Lower lobe of right lung (tissue), 2 donors: ENCODE measurements around the gene CEND1. TPM values are rescaled to one million over a fixed set of nuclear protein-coding genes. Genes with fewer than 3 reads are reported as not detected.

ENCODE experiments used
- ATAC-seq, 2 donors: fragments of 200-7000 bp; cut with Tn5 transposase; one replicate each; pipeline ENCODE4 v1.9.1; 2020 to 2022; ENCODE audit warnings: mild to moderate bottlenecking in 2 of 2, moderate library complexity in 2 of 2
- DNase-seq: peaks from one replicate; pipeline ENCODE4 v3.0.0-alpha.2; 2020
- H3K27ac ChIP-seq: fragments of 200-600 bp; one replicate; pipeline ENCODE4 v1.8.0; 2022
- H3K27me3 ChIP-seq: fragments of 200-600 bp; one replicate; pipeline ENCODE4 v1.8.0; 2022; ENCODE audit warnings: low read depth
- H3K36me3 ChIP-seq: fragments of 200-600 bp; one replicate; pipeline ENCODE4 v1.8.0; 2022; ENCODE audit warnings: mild to moderate bottlenecking
- H3K4me1 ChIP-seq: fragments of 200-600 bp; one replicate; pipeline ENCODE4 v1.8.0; 2022
- H3K4me3 ChIP-seq: fragments of 200-600 bp; one replicate; pipeline ENCODE4 v1.8.0; 2022; ENCODE audit warnings: mild to moderate bottlenecking
- H3K9me3 ChIP-seq: fragments of 200-600 bp; one replicate; pipeline ENCODE4 v1.8.0; 2022
- intact Hi-C: fragments of 100-400 bp; cut with DNase I; formaldehyde crosslinking; loops from one replicate; pipeline ENCODE4 v1.11.0; 2022
- total RNA-seq: library from RNA; stranded (reverse); fragmentation: NEBNext Ultra II Directional; extraction: Animal tissue kit (Norgen Biotek cat#: 25700); gene quantifications from one replicate; pipeline ENCODE4 v1.2.1, GENCODE V29; 2021
- TF ChIP-seq, protein P1 (sequence below): fragments of 200-600 bp; IDR thresholded peaks from one replicate; pipeline ENCODE4 v1.8.0; 2022; ENCODE audit warnings: antibody characterized with exemption, mild to moderate bottlenecking
- donor health status: DM: no; HTN: yes; CAD: no; lungs with severe emphysema.

CEND1 gene
- total RNA-seq, 1 donor from 2014 or later = not detected

DNA sequence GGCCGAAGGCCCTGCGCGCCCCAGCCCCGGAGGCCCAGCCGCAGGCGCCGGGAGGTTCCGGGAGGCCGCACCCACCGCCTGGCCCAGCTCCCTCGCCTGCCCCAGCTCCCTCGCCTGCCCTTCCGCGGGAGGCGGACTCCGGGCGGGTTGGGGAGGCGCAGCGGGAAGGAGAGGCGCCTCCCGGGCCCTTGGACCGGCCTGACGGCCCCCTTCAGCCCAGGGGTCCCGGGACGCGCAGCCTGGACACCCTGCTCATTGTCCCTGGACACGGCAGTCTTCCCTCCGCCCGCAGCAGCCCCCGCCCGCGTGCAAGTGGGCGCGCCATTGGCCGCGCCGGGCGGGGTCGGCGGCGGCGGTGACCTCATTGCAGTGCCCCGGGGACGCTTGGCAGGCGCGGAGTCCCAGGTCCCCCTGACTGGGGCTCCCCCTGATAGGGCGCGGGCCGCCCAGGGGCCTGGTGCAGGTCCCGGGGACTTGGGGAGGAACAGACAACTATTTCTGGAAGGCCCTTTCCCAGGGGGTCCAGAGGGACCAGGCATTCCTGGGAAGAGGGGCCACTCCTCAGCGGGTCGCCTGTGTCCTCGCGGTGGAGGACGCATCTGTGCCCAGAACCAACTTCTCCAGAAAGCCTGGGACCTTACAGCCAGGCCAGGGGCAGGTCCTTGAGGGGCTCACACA, 43.4 kb upstream of the CEND1 start:
- Histone ChIP-seq H3K4me3 (peak overlapping the region; percentile 85), H3K27me3 (no peaks in the 10 kb centered on the region), H3K27ac (peak overlapping the region; percentile 91), H3K9me3 (no peaks in the 10 kb centered on the region), H3K36me3 (peaks cover 25% of the 10 kb centered on the region), H3K4me1 (peaks cover 77% of the 10 kb centered on the region)
- TF ChIP-seq, protein P1, sequence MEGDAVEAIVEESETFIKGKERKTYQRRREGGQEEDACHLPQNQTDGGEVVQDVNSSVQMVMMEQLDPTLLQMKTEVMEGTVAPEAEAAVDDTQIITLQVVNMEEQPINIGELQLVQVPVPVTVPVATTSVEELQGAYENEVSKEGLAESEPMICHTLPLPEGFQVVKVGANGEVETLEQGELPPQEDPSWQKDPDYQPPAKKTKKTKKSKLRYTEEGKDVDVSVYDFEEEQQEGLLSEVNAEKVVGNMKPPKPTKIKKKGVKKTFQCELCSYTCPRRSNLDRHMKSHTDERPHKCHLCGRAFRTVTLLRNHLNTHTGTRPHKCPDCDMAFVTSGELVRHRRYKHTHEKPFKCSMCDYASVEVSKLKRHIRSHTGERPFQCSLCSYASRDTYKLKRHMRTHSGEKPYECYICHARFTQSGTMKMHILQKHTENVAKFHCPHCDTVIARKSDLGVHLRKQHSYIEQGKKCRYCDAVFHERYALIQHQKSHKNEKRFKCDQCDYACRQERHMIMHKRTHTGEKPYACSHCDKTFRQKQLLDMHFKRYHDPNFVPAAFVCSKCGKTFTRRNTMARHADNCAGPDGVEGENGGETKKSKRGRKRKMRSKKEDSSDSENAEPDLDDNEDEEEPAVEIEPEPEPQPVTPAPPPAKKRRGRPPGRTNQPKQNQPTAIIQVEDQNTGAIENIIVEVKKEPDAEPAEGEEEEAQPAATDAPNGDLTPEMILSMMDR = no peak
- ATAC-seq (peak; percentile 14 to 20), DNase-seq (peak; percentile 73)
- intact Hi-C loops = no loop called here

DNA sequence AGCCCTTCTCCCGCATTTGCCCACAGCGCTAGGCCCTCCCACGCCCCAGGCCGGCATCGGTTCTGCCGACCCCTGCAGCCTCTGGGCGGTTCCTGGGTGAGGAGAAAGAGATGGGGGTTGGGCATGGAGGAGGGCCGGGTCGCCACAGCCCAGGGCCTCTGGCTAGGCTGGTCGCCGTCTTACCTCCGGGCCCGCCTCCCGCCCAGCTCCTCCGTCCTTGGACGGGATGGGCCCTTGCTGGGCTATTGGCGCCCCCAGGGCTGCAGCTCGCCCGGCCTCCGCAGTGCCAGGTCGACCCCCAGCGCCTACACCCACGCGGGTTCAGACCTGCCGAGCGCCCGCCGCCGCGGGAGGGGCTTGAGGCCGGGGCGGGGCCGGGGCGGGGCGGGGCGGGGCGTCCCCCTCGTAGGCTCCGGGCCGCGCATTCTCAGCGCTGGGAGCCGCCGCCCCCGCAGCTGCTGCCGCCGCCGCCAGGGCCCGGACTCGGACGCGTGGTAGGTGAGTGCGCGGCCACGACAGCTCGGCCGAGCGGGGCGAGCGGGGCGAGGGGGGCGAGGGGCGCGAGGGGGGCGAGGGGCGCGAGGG, 42.7 kb upstream of the CEND1 start, which contains the start of gene CD151:
CD151 (plus strand) TSS at position 424 of the 585 bp plus-strand sequence. CDS start 3,118 bp downstream, outside the sequence.
- intact Hi-C loops = no loop called here
- Histone ChIP-seq H3K4me3 (peak within 1 kb of the TSS; percentile 85), H3K27ac (peak within 1 kb of the TSS; percentile 91), H3K9me3 (no peaks in the 10 kb centered on the region), H3K36me3 (peaks cover 19% of the 10 kb centered on the region), H3K27me3 (no peaks in the 10 kb centered on the region), H3K4me1 (peaks cover 77% of the 10 kb centered on the region)
- no peak for DNase-seq
- TF ChIP-seq, protein P1 = no peak
- peak; percentile 45 to 53 for ATAC-seq

DNA sequence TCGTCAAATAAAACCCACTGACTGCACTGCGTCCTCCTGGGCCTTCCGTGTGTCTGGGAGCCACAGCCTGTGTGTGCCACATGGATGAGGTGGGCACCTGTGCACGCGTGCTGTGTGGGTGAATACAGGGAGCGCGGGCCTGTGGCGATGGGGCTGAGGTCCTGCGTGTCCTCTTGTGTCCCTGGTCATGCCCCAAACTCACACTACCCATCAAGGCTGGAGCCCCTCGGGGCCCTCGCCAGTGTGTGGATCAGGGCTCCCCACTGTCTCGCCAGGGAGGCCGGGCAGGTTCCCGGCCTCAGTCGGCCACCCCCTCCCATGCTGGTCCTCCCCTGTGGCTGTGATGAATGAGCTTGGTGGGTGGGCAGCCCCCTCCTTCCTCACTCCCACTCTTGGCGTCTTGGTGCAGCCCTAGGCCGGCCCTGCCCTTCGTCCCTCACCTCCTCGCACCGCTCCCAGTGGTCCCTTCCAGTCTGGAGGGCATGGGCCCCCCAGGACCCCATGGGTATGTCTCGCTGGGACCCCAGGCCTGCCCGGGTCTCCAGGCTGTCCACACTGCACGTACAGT, 42.2 kb upstream of the CEND1 start:
- ATAC-seq = no peak
- no peak for DNase-seq
- H3K36me3 ChIP-seq = peaks cover 13% of the 10 kb centered on the region
- intact Hi-C loops = no loop called here
- H3K4me1 ChIP-seq = peaks cover 79% of the 10 kb centered on the region
- H3K4me3 ChIP-seq = peak overlapping the region; percentile 85
- no peaks in the 10 kb centered on the region for H3K27me3 ChIP-seq
- H3K9me3 ChIP-seq = no peaks in the 10 kb centered on the region
- peak overlapping the region; percentile 91 for H3K27ac ChIP-seq
- TF ChIP-seq, protein P1 = no peak

DNA sequence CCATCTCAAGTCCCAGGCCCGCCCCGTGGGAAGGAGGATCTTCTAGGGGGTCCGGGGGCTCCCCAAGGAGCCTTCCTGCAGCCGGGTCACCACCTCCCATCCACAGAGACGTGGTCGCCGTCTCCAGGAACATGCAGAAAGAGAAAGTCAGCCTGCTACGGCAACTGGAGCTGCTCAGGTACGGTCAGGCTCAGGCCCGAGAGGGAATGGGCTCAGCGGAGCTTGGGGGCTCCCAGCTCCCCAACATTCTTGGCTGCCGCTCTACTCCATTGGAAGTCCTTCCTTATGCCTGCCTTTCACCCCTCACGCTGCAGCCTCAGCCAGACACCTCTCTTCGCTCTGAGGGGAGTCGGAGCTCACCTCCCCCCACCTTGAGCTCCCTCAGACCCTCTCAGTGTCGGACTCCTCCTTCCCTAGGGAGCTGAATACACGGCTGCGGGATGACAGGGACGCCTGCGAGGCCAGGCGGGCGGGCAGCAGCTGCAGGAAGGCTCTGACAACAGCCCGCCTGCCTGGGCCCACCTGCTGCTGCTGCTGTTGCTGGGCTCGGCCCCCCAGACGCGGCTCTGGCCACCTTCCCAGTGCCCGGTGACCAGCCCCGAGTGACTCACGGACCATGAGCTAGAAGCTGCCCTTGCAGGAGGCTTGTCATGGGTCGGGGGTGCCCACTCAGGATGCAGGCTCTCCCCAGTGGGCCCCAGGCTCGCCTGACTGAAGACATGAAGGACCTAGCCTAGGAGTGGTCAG, 41.4 kb upstream of the CEND1 start:
- H3K4me3 ChIP-seq = peak overlapping the region; percentile 58
- H3K4me1 ChIP-seq = peaks cover 86% of the 10 kb centered on the region
- DNase-seq (no peak), ATAC-seq (no peak)
- H3K36me3 ChIP-seq = peaks cover 6% of the 10 kb centered on the region
- H3K27me3 ChIP-seq = no peaks in the 10 kb centered on the region
- TF ChIP-seq, protein P1 = no peak
- intact Hi-C loops = no loop called here
- no peak overlapping the region for H3K27ac ChIP-seq
- no peaks in the 10 kb centered on the region for H3K9me3 ChIP-seq

DNA sequence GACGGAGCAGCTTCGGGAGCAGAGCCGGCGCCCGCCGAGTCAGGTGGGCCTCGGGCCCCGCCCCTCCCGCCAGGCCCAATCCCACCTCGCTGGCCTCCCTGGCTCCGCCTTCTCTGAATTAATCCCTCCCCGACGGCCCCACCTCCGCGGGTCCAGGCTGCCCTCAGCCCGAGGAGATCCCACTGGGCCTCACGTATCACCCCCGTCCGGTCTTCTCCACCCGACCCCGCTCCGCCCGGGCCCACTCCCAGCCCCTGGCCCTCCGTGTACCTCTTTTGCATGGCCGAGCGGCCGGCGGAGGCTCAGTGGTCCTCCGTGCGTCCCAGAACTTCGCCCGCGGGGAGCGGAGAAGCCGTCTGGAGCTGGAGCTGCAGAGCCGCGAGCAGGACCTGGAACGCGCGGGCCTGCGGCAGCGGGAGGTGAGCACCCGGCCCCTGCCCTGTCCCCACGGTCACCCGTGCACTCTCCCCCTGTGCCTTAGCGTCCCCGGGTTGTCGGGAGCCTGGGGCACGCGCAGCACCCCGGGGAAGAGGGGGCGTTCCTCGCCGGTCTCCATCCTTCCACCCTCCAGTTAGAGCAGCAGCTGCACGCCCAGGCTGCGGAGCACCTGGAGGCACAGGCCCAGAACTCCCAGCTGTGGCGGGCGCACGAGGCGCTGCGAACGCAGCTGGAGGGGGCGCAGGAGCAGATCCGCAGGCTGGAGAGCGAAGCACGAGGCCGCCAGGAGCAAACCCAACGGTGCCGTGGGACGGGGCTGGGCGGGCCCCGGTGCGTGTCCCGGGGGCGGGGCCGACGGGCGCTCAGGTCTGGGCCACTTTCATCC, 40.6 kb upstream of the CEND1 start:
- Histone ChIP-seq H3K4me1 (peaks cover 89% of the 10 kb centered on the region), H3K27ac (peak overlapping the region; percentile 86), H3K4me3 (peak overlapping the region; percentile 58), H3K36me3 (peaks cover 2% of the 10 kb centered on the region), H3K27me3 (no peaks in the 10 kb centered on the region), H3K9me3 (no peaks in the 10 kb centered on the region)
- intact Hi-C loops = no loop called here
- TF ChIP-seq, protein P1 = no peak
- ATAC-seq (peak; percentile 60 to 69), DNase-seq (peak; percentile 87)
